HCT116 (cell line): ENCODE data around the gene OPCML.

Source experiments
- ELF1 ChIP-seq: IDR thresholded peaks from 2 replicates; pipeline ENCODE4 v1.6.1; 2012; ENCODE audit warnings: low read depth, borderline replicate concordance
- EZH2 ChIP-seq: fragments of 200-600 bp; sonication (generic); IDR thresholded peaks from 2 replicates; pipeline ENCODE4 v1.6.1; 2017; ENCODE audit warnings: antibody characterized with exemption, mixed run types
- POLR2A ChIP-seq: IDR thresholded peaks from 2 replicates; pipeline ENCODE4 v1.7.0; 2011; ENCODE audit warnings: borderline replicate concordance; ENCODE audit not compliant: insufficient read depth, insufficient read length; ENCODE audit errors: extremely low read depth
- POLR2AphosphoS5 ChIP-seq: IDR thresholded peaks from 2 replicates; pipeline ENCODE4 v1.6.1; 2011; ENCODE audit warnings: mild to moderate bottlenecking, low read depth, low read length, moderate library complexity
- RAD21 ChIP-seq: IDR thresholded peaks from 2 replicates; pipeline ENCODE4 v1.6.1; 2012; ENCODE audit warnings: low read depth, mild to moderate bottlenecking
- TCF7L2 ChIP-seq: IDR thresholded peaks from 2 replicates; pipeline ENCODE4 v1.7.0; 2011; ENCODE audit warnings: borderline replicate concordance, inconsistent platforms; ENCODE audit not compliant: insufficient read depth, insufficient read length; ENCODE audit errors: extremely low read depth
- TF ChIP-seq, protein P1 (sequence below), 3 experiments: fragments of 200-600 bp in 1 of 3; sonication (generic) in 1 of 3; IDR thresholded peaks in 2 of 3; conservative IDR thresholded peaks in 1 of 3; 2 replicates each; pipeline ENCODE4 v1.5.1; 2012 to 2017; ENCODE audit warnings: low read depth in 2 of 3, low read length in 2 of 3, antibody characterized with exemption in 1 of 3, borderline replicate concordance in 1 of 3, control low read depth in 1 of 3, mild to moderate bottlenecking in 1 of 3, mixed read lengths in 1 of 3, mixed run types in 1 of 3, moderate library complexity in 1 of 3; ENCODE audit not compliant: insufficient read depth in 1 of 3
- TF ChIP-seq, protein P2 (sequence below): IDR thresholded peaks from 2 replicates; pipeline ENCODE4 v1.6.1; 2012; ENCODE audit warnings: low read depth
- TF ChIP-seq, protein P3 (sequence below): IDR thresholded peaks from 2 replicates; pipeline ENCODE4 v1.6.1; 2011; ENCODE audit warnings: mild to moderate bottlenecking, low read length, moderate library complexity; ENCODE audit not compliant: insufficient replicate concordance; ENCODE audit errors: extremely low read depth

DNA sequence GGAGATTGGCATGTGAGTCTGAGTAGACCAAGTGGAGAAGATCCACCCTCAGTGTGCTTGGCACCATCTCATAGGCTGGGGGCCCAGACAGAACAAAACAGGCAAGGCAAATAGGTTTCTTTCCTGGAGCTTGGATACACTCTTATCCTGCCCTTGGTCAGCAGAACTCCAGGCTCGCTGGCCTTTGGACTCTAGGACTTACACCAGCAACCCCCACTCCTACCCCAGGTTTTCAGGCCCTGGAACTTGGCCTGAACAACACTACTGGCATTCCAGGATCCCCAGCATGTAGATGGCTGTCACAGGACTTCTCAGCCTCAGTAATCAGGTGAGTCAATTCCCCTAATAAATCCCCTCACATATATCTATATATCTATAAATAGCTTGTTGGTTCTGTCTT lies 637.7 kb downstream of the OPCML start:
- no peak for TF ChIP-seq RAD21
- TF ChIP-seq, protein P1, sequence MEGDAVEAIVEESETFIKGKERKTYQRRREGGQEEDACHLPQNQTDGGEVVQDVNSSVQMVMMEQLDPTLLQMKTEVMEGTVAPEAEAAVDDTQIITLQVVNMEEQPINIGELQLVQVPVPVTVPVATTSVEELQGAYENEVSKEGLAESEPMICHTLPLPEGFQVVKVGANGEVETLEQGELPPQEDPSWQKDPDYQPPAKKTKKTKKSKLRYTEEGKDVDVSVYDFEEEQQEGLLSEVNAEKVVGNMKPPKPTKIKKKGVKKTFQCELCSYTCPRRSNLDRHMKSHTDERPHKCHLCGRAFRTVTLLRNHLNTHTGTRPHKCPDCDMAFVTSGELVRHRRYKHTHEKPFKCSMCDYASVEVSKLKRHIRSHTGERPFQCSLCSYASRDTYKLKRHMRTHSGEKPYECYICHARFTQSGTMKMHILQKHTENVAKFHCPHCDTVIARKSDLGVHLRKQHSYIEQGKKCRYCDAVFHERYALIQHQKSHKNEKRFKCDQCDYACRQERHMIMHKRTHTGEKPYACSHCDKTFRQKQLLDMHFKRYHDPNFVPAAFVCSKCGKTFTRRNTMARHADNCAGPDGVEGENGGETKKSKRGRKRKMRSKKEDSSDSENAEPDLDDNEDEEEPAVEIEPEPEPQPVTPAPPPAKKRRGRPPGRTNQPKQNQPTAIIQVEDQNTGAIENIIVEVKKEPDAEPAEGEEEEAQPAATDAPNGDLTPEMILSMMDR (IDR thresholded peaks at IDR 0.05 in 2 of 3, conservative IDR thresholded peaks at IDR 0.05 in 1 of 3; ENCODE audit: borderline replicate concordance in 1 of 3, insufficient read depth in 1 of 3, low read depth in 2 of 3, low read length in 2 of 3) = no peak
- TF ChIP-seq POLR2A = no peak
- no peak for TF ChIP-seq EZH2
- TF ChIP-seq POLR2AphosphoS5 = no peak
- TF ChIP-seq TCF7L2 = no peak
- TF ChIP-seq, protein P2, sequence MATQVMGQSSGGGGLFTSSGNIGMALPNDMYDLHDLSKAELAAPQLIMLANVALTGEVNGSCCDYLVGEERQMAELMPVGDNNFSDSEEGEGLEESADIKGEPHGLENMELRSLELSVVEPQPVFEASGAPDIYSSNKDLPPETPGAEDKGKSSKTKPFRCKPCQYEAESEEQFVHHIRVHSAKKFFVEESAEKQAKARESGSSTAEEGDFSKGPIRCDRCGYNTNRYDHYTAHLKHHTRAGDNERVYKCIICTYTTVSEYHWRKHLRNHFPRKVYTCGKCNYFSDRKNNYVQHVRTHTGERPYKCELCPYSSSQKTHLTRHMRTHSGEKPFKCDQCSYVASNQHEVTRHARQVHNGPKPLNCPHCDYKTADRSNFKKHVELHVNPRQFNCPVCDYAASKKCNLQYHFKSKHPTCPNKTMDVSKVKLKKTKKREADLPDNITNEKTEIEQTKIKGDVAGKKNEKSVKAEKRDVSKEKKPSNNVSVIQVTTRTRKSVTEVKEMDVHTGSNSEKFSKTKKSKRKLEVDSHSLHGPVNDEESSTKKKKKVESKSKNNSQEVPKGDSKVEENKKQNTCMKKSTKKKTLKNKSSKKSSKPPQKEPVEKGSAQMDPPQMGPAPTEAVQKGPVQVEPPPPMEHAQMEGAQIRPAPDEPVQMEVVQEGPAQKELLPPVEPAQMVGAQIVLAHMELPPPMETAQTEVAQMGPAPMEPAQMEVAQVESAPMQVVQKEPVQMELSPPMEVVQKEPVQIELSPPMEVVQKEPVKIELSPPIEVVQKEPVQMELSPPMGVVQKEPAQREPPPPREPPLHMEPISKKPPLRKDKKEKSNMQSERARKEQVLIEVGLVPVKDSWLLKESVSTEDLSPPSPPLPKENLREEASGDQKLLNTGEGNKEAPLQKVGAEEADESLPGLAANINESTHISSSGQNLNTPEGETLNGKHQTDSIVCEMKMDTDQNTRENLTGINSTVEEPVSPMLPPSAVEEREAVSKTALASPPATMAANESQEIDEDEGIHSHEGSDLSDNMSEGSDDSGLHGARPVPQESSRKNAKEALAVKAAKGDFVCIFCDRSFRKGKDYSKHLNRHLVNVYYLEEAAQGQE = no peak
- TF ChIP-seq ELF1 = no peak
- TF ChIP-seq, protein P3, sequence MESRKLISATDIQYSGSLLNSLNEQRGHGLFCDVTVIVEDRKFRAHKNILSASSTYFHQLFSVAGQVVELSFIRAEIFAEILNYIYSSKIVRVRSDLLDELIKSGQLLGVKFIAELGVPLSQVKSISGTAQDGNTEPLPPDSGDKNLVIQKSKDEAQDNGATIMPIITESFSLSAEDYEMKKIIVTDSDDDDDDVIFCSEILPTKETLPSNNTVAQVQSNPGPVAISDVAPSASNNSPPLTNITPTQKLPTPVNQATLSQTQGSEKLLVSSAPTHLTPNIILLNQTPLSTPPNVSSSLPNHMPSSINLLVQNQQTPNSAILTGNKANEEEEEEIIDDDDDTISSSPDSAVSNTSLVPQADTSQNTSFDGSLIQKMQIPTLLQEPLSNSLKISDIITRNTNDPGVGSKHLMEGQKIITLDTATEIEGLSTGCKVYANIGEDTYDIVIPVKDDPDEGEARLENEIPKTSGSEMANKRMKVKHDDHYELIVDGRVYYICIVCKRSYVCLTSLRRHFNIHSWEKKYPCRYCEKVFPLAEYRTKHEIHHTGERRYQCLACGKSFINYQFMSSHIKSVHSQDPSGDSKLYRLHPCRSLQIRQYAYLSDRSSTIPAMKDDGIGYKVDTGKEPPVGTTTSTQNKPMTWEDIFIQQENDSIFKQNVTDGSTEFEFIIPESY = no peak
